Calu3 (cell line): ENCODE data around the gene VLDLR. TPM values are rescaled to one million over a fixed set of nuclear protein-coding genes. Genes with fewer than 3 reads are reported as not detected.

ENCODE experiments used
- BruUV-seq: library from RNA; stranded (reverse); fragments of 400-500 nt; replicated peaks from 2 replicates; lab custom pipeline; 2021; lab: Mats Ljungman, UMichigan
- CTCF ChIA-PET: fragments of 300-600 bp; sonication (Branson Sonifier 250); formaldehyde crosslinking; loops from one replicate; lab custom pipeline; 2022; ENCODE audit warnings: antibody characterized with exemption; lab: Charles Lee
- DNase-seq: peaks from one replicate; pipeline ENCODE4 v3.0.0; 2022
- H3K27ac Mint-ChIP-seq: one replicate; pipeline ENCODE4 v1.8.0; 2022; ENCODE audit warnings: mixed read lengths; ENCODE audit not compliant: unreplicated experiment
- H3K27me3 Mint-ChIP-seq: one replicate; pipeline ENCODE4 v1.8.0; 2022; ENCODE audit warnings: mixed read lengths; ENCODE audit not compliant: unreplicated experiment
- H3K36me3 Mint-ChIP-seq: one replicate; pipeline ENCODE4 v1.8.0; 2022; ENCODE audit warnings: mild to moderate bottlenecking, moderate library complexity, mixed read lengths; ENCODE audit not compliant: insufficient read depth, unreplicated experiment
- H3K4me1 Mint-ChIP-seq: one replicate; pipeline ENCODE4 v1.8.0; 2022; ENCODE audit warnings: mild to moderate bottlenecking, low read depth, mixed read lengths; ENCODE audit not compliant: unreplicated experiment
- H3K4me3 Mint-ChIP-seq: one replicate; pipeline ENCODE4 v1.8.0; 2022; ENCODE audit warnings: mild to moderate bottlenecking, low read depth, moderate library complexity, mixed read lengths; ENCODE audit not compliant: unreplicated experiment
- H3K9me3 Mint-ChIP-seq: one replicate; pipeline ENCODE4 v1.8.0; 2022; ENCODE audit warnings: low read depth, mixed read lengths; ENCODE audit not compliant: unreplicated experiment
- intact Hi-C: fragments of 100-400 bp; cut with micrococcal nuclease; formaldehyde crosslinking; loops from one replicate; pipeline ENCODE4 v1.10.0; 2022; ENCODE audit not compliant: unreplicated experiment
- total RNA-seq: library from RNA; stranded (reverse); gene quantifications from 2 replicates; pipeline ENCODE4 v1.2.3, GENCODE V29; 2022
- TF ChIP-seq, protein P1 (sequence below): fragments of 200-600 bp; IDR thresholded peaks from one replicate; pipeline ENCODE4 v1.8.0; 2022; ENCODE audit warnings: antibody characterized with exemption; ENCODE audit not compliant: unreplicated experiment

The VLDLR gene
- total RNA-seq, 1 experiment from 2014 or later, result 17.8 TPM

DNA sequence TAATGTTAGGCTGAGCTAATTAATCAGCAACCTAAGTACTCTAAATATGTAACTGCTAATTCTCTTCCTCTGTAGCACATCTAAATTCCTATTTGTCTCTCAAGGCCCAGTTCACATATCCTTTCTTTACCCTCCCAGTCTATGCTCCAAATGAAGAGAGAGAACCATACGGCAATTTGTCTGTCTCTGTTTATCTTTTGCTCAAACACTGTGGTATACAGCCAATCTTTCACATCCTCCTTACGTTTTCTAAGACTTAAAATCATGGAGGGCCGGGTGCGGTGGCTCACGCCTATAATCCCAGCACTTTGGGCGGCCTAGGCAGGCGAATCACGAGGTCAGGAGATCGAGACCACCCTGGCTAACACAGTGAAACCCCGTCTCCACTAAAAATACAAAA is 15.8 kb downstream of the VLDLR start:
- Mint-ChIP-seq H3K4me1 (no peaks in the 10 kb centered on the region), H3K36me3 (peaks cover 5% of the 10 kb centered on the region), H3K27me3 (no peaks in the 10 kb centered on the region), H3K9me3 (no peaks in the 10 kb centered on the region), H3K4me3 (no peak overlapping the region), H3K27ac (no peak overlapping the region)
- no peak for DNase-seq
- CTCF ChIA-PET, result no interaction called here
- intact Hi-C loops, result no loop called here
- TF ChIP-seq, protein P1, sequence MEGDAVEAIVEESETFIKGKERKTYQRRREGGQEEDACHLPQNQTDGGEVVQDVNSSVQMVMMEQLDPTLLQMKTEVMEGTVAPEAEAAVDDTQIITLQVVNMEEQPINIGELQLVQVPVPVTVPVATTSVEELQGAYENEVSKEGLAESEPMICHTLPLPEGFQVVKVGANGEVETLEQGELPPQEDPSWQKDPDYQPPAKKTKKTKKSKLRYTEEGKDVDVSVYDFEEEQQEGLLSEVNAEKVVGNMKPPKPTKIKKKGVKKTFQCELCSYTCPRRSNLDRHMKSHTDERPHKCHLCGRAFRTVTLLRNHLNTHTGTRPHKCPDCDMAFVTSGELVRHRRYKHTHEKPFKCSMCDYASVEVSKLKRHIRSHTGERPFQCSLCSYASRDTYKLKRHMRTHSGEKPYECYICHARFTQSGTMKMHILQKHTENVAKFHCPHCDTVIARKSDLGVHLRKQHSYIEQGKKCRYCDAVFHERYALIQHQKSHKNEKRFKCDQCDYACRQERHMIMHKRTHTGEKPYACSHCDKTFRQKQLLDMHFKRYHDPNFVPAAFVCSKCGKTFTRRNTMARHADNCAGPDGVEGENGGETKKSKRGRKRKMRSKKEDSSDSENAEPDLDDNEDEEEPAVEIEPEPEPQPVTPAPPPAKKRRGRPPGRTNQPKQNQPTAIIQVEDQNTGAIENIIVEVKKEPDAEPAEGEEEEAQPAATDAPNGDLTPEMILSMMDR, result no peak
- BruUV-seq, result no TSS peak

DNA sequence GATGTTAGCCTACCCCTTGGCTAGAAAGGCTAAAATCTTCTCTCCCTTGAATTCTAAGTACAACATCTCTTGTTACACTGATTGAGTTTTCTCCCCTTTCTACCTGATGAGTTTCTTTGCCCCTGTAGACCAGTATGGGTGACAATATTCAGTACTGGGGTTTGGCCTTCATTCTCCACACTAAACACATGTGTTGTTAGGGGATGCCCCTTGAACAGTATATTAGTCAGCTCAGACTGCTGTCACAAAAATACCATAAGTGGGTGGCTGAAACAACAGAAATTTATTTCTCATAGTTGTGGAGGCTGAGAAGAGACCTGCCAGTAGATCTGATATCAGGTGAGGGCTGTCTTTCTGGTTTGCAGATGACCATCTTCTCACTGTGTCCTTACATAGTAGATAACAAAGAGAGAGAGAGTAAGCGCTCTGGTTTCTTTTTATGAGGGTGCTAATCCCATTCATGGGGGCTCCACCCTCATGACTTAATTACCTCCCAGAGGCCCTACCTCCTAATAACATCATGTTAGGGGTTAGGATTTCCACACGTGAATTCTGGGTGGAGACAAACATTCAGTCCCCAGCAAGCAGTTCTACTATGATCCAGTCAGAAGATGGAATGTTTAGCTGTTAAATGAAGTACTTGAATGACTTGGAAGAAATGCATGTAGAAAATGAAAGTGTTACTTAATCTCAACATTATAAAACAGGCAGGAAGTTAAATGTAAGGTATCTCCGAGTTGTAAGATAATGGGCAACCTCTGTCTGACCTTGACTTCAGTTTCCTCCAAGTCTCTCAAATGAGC is 17.5 kb downstream of the VLDLR start:
- H3K27ac Mint-ChIP-seq, result no peak overlapping the region
- CTCF ChIA-PET, result no interaction called here
- TF ChIP-seq, protein P1, result no peak
- H3K27me3 Mint-ChIP-seq, result no peaks in the 10 kb centered on the region
- H3K9me3 Mint-ChIP-seq, result no peaks in the 10 kb centered on the region
- peaks cover 5% of the 10 kb centered on the region for H3K36me3 Mint-ChIP-seq
- DNase-seq, result no peak
- H3K4me1 Mint-ChIP-seq, result no peaks in the 10 kb centered on the region
- BruUV-seq, result no TSS peak
- H3K4me3 Mint-ChIP-seq, result no peak overlapping the region
- intact Hi-C loops, result no loop called here

DNA sequence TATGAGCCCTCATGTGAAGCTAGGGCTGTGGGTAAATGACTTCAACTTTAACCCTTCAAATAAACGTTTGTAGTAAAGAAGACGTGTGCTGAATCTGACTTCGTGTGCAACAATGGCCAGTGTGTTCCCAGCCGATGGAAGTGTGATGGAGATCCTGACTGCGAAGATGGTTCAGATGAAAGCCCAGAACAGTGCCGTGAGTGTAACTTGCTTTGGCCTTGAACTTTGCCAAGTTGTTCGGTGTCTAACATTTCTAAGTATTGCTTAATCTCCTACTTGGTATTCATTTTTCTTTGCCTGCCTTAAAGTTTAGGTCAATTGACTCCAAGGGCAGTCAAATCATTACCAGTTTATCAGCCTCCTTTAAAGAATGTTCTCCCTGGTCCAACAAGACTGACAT is 18.2 kb downstream of the VLDLR start:
- DNase-seq, result no peak
- no peaks in the 10 kb centered on the region for H3K9me3 Mint-ChIP-seq
- TF ChIP-seq, protein P1, result no peak
- BruUV-seq, result no TSS peak
- H3K4me3 Mint-ChIP-seq, result no peak overlapping the region
- H3K4me1 Mint-ChIP-seq, result no peaks in the 10 kb centered on the region
- H3K27me3 Mint-ChIP-seq, result no peaks in the 10 kb centered on the region
- intact Hi-C loops, result no loop called here
- CTCF ChIA-PET, result no interaction called here
- H3K27ac Mint-ChIP-seq, result no peak overlapping the region
- peaks cover 5% of the 10 kb centered on the region for H3K36me3 Mint-ChIP-seq

DNA sequence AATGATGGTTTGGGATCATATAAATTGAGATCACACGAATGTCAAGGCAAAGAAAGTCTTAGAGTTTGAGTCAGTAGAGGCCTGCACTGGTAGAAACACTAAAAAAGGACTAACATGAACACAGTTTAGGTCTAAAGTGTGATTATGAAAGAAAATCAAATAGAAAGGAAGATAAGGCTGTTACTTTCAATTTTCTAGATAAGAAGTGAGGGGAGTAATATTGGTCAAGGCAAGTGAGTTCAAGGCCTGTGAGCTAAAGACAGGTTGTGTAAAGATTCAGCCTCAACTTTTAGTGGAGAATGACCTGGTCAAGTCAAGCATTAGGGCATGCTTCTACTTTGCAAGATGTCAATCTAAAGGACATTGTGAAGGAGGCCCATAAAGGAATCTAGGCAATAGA is 19.0 kb downstream of the VLDLR start:
- Mint-ChIP-seq H3K27me3 (no peaks in the 10 kb centered on the region), H3K4me3 (no peak overlapping the region), H3K4me1 (no peaks in the 10 kb centered on the region), H3K27ac (no peak overlapping the region), H3K9me3 (no peaks in the 10 kb centered on the region), H3K36me3 (peaks cover 5% of the 10 kb centered on the region)
- CTCF ChIA-PET, result no interaction called here
- TF ChIP-seq, protein P1, result no peak
- no TSS peak for BruUV-seq
- intact Hi-C loops, result no loop called here
- no peak for DNase-seq
